Fibroblast of mammary gland (primary cell): Measurements from ENCODE around the gene SECISBP2L.

Experiments
- DNase-seq: peaks from one replicate; pipeline ENCODE4 v3.0.0-alpha.2; 2010; ENCODE audit warnings: low read depth
- H3K4me3 ChIP-seq: 2 replicates; pipeline ENCODE4 v1.5.1; 2011; ENCODE audit warnings: low read depth, mild to moderate bottlenecking, low read length, moderate library complexity; ENCODE audit not compliant: control insufficient read depth
- CTCF ChIP-seq: conservative IDR thresholded peaks from 2 replicates; pipeline ENCODE4 v1.5.1; 2011; ENCODE audit warnings: low read depth, low read length, inconsistent platforms; ENCODE audit not compliant: control insufficient read depth, insufficient read depth

SECISBP2L gene

GRCh38 chr15:49035825-49036224 is 10.4 kb downstream of the SECISBP2L start:
- no peak overlapping the region for H3K4me3 ChIP-seq
- no peak for TF ChIP-seq CTCF
- DNase-seq, result no peak

- DNase-seq, result no peak
Measured at GRCh38 chr15:49032601-49033145, 13.6 kb downstream of the SECISBP2L start.

GRCh38 chr15:49031804-49032203 is 14.4 kb downstream of the SECISBP2L start:
- H3K4me3 ChIP-seq, result no peak overlapping the region
- DNase-seq, result no peak
- no peak for TF ChIP-seq CTCF

More at GRCh38 chr15:49032601-49033145, 13.6 kb downstream of the SECISBP2L start:
- no peak for TF ChIP-seq CTCF
- no peak overlapping the region for H3K4me3 ChIP-seq

GRCh38 chr15:49026700-49027099 is 19.5 kb downstream of the SECISBP2L start:
- TF ChIP-seq CTCF, result no peak
- no peak overlapping the region for H3K4me3 ChIP-seq
- DNase-seq, result no peak

GRCh38 chr15:49024840-49025239 is 21.4 kb downstream of the SECISBP2L start:
- TF ChIP-seq CTCF, result no peak
- no peak for DNase-seq
- no peak overlapping the region for H3K4me3 ChIP-seq

- no peak for DNase-seq
- H3K4me3 ChIP-seq, result no peak overlapping the region
- TF ChIP-seq CTCF, result no peak
Measured at GRCh38 chr15:49023354-49023753, 22.9 kb downstream of the SECISBP2L start.

- DNase-seq, result peak; percentile 49
- no peak overlapping the region for H3K4me3 ChIP-seq
- TF ChIP-seq CTCF, result no peak
Measured at GRCh38 chr15:49015896-49016295, 30.4 kb downstream of the SECISBP2L start.
